CD8-positive, alpha-beta memory T cell (primary cell): ENCODE data around the gene CAMK4. TPM values are rescaled to one million over a fixed set of nuclear protein-coding genes. Genes with fewer than 3 reads are reported as not detected.

ENCODE experiments used
- CTCF ChIA-PET: fragments of 350-600 bp; sonication (Branson Sonifier 250); formaldehyde crosslinking; loops from one replicate; lab custom pipeline; 2021; ENCODE audit warnings: antibody characterized with exemption; lab: Charles Lee
- POLR2A ChIA-PET: fragments of 350-600 bp; sonication (Branson Sonifier 250); formaldehyde crosslinking; loops from one replicate; lab custom pipeline; 2021; ENCODE audit warnings: antibody characterized with exemption; lab: Charles Lee
- DNase-seq, 5 donors: peaks; one replicate each; pipeline versions ENCODE4 v3.0.0 to v3.0.0-alpha.2; 2020 to 2022; ENCODE audit warnings: mixed read lengths in 1 of 5
- H3K27ac ChIP-seq: one replicate; pipeline ENCODE4 v1.7.0; 2013; ENCODE audit warnings: low read depth, mild to moderate bottlenecking, low read length, moderate library complexity
- H3K27me3 ChIP-seq: 2 replicates; pipeline ENCODE4 v1.7.0; 2013; ENCODE audit warnings: low read length, mild to moderate bottlenecking; ENCODE audit not compliant: insufficient read depth, poor library complexity, severe bottlenecking
- H3K36me3 ChIP-seq: 2 replicates; pipeline ENCODE4 v1.7.0; 2013; ENCODE audit warnings: mild to moderate bottlenecking, low read length, moderate library complexity; ENCODE audit not compliant: insufficient read depth
- H3K4me1 ChIP-seq: 2 replicates; pipeline ENCODE4 v1.7.0; 2013; ENCODE audit warnings: mild to moderate bottlenecking, low read length, moderate library complexity; ENCODE audit not compliant: insufficient read depth
- H3K4me3 ChIP-seq: 2 replicates; pipeline ENCODE4 v1.7.0; 2013; ENCODE audit warnings: mild to moderate bottlenecking, low read length
- H3K9me3 ChIP-seq: 2 replicates; pipeline ENCODE4 v1.7.0; 2013; ENCODE audit warnings: mild to moderate bottlenecking, low read length
- H3K27ac Mint-ChIP-seq, 8 donors: one replicate each; pipeline ENCODE4 v1.8.0; 2020 to 2021; ENCODE audit warnings: mixed read lengths in 8 of 8, mild to moderate bottlenecking in 6 of 8, inconsistent platforms in 3 of 8, moderate library complexity in 3 of 8
- H3K27me3 Mint-ChIP-seq, 2 donors: one replicate each; pipeline ENCODE4 v1.8.0; 2020 to 2021; ENCODE audit warnings: mixed read lengths in 2 of 2, mild to moderate bottlenecking in 1 of 2, moderate library complexity in 1 of 2
- H3K36me3 Mint-ChIP-seq, 3 donors: one replicate each; pipeline ENCODE4 v1.8.0; 2020 to 2021; ENCODE audit warnings: mixed read lengths in 3 of 3, inconsistent platforms in 1 of 3, mild to moderate bottlenecking in 1 of 3
- H3K4me1 Mint-ChIP-seq, 3 donors: one replicate each; pipeline ENCODE4 v1.8.0; 2020 to 2021; ENCODE audit warnings: mixed read lengths in 3 of 3, inconsistent platforms in 1 of 3, mild to moderate bottlenecking in 1 of 3
- H3K4me3 Mint-ChIP-seq, 7 donors: one replicate each; pipeline ENCODE4 v1.8.0; 2020 to 2021; ENCODE audit warnings: mixed read lengths in 7 of 7, mild to moderate bottlenecking in 6 of 7, moderate library complexity in 4 of 7, inconsistent platforms in 2 of 7
- H3K9me3 Mint-ChIP-seq, 5 donors: one replicate each; pipeline ENCODE4 v1.8.0; 2020 to 2022; ENCODE audit warnings: mixed read lengths in 5 of 5, mild to moderate bottlenecking in 3 of 5, moderate library complexity in 2 of 5, inconsistent platforms in 1 of 5
- polyA plus RNA-seq: library from polyadenylated mRNA; unstranded; fragments of 300-500 nt; fragmentation: Illumina TruSeq; gene quantifications from one replicate; pipeline ENCODE4 v1.2.3, GENCODE V29; 2021
- total RNA-seq, 2 experiments: library from RNA; stranded (reverse); gene quantifications; one replicate each; pipeline ENCODE4 v1.2.3, GENCODE V29; 2021

Gene CAMK4
- total and polyA plus RNA-seq, 3 experiments from 2014 or later = 57.4 to 84.5 (median 68.7) TPM

- CTCF ChIA-PET = no interaction called here
- no peaks in the 10 kb centered on the region for H3K9me3 ChIP-seq
- Mint-ChIP-seq H3K4me1 (peaks cover 6 to 19% (median 10%) of the 10 kb centered on the region in 3 donors), H3K4me3 (no peak overlapping the region), H3K27ac (peak overlapping the region in 7 of 8 donors; percentile 8 to 72 (median 53)), H3K9me3 (no peaks in the 10 kb centered on the region), H3K36me3 (peaks cover 4 to 72% (median 8%) of the 10 kb centered on the region in 3 donors), H3K27me3 (no peaks in the 10 kb centered on the region)
- no peak for DNase-seq
- no peaks in the 10 kb centered on the region for H3K4me1 ChIP-seq
- no peak overlapping the region for H3K4me3 ChIP-seq
- POLR2A ChIA-PET = no interaction called here
- H3K27ac ChIP-seq = no peak overlapping the region
- no peaks in the 10 kb centered on the region for H3K36me3 ChIP-seq
- H3K27me3 ChIP-seq = no peaks in the 10 kb centered on the region
These were observed 248.4 kb downstream of the CAMK4 start for GRCh38 chr5:111472579-111472978.

GRCh38 chr5:111478266-111478665, 254.1 kb downstream of the CAMK4 start:
- ChIA-PET POLR2A (no interaction called here), CTCF (no interaction called here)
- Mint-ChIP-seq H3K27ac (no peak overlapping the region), H3K4me1 (peaks cover 0 to 3% (median 0%) of the 10 kb centered on the region in 3 donors), H3K27me3 (no peaks in the 10 kb centered on the region), H3K9me3 (no peaks in the 10 kb centered on the region), H3K4me3 (no peak overlapping the region), H3K36me3 (peaks cover 12 to 83% (median 15%) of the 10 kb centered on the region in 3 donors)
- DNase-seq = no peak
- Histone ChIP-seq H3K36me3 (peaks cover 28% of the 10 kb centered on the region), H3K4me3 (no peak overlapping the region), H3K4me1 (no peaks in the 10 kb centered on the region), H3K27ac (no peak overlapping the region), H3K27me3 (no peaks in the 10 kb centered on the region), H3K9me3 (no peaks in the 10 kb centered on the region)

- H3K36me3 ChIP-seq = peaks cover 31% of the 10 kb centered on the region
- H3K4me1 ChIP-seq = no peaks in the 10 kb centered on the region
- H3K9me3 Mint-ChIP-seq = no peaks in the 10 kb centered on the region
- peak overlapping the region in 2 of 8 donors; percentile 30 to 82 for H3K27ac Mint-ChIP-seq
- H3K27ac ChIP-seq = no peak overlapping the region
- peaks cover 0 to 3% (median 0%) of the 10 kb centered on the region in 3 donors for H3K4me1 Mint-ChIP-seq
- no peak overlapping the region for H3K4me3 Mint-ChIP-seq
- no peaks in the 10 kb centered on the region for H3K27me3 ChIP-seq
- peaks cover 13 to 84% (median 17%) of the 10 kb centered on the region in 3 donors for H3K36me3 Mint-ChIP-seq
- ChIA-PET CTCF (no interaction called here), POLR2A (no interaction called here)
- no peak for DNase-seq
- H3K9me3 ChIP-seq = no peaks in the 10 kb centered on the region
- H3K4me3 ChIP-seq = no peak overlapping the region
- H3K27me3 Mint-ChIP-seq = no peaks in the 10 kb centered on the region
These were observed 254.7 kb downstream of the CAMK4 start for GRCh38 chr5:111478898-111479297.

- POLR2A ChIA-PET = no interaction called here
- Histone ChIP-seq H3K36me3 (peaks cover 40% of the 10 kb centered on the region), H3K27me3 (no peaks in the 10 kb centered on the region), H3K9me3 (no peaks in the 10 kb centered on the region), H3K4me3 (no peak overlapping the region), H3K4me1 (no peaks in the 10 kb centered on the region), H3K27ac (no peak overlapping the region)
- Mint-ChIP-seq H3K27me3 (no peaks in the 10 kb centered on the region), H3K9me3 (no peaks in the 10 kb centered on the region), H3K4me1 (peaks cover 0 to 3% (median 0%) of the 10 kb centered on the region in 3 donors), H3K36me3 (peaks cover 17 to 84% (median 19%) of the 10 kb centered on the region in 3 donors), H3K27ac (peak overlapping the region in 3 of 8 donors; percentile 37 to 82 (median 61)), H3K4me3 (no peak overlapping the region)
- CTCF ChIA-PET = no interaction called here
- no peak for DNase-seq
These were observed 256.2 kb downstream of the CAMK4 start for GRCh38 chr5:111480346-111480745.

GRCh38 chr5:111486055-111486454, 261.9 kb downstream of the CAMK4 start:
- H3K27ac ChIP-seq = no peak overlapping the region
- Mint-ChIP-seq H3K27me3 (no peaks in the 10 kb centered on the region), H3K36me3 (peaks cover 19 to 75% (median 20%) of the 10 kb centered on the region in 3 donors), H3K4me1 (peaks cover 0 to 7% (median 3%) of the 10 kb centered on the region in 3 donors), H3K9me3 (no peaks in the 10 kb centered on the region), H3K27ac (peak overlapping the region in 4 of 8 donors; percentile 12 to 61 (median 42)), H3K4me3 (no peak overlapping the region)
- POLR2A ChIA-PET = no interaction called here
- no peaks in the 10 kb centered on the region for H3K9me3 ChIP-seq
- H3K4me1 ChIP-seq = no peaks in the 10 kb centered on the region
- no peak overlapping the region for H3K4me3 ChIP-seq
- peaks cover 35% of the 10 kb centered on the region for H3K36me3 ChIP-seq
- CTCF ChIA-PET = no interaction called here
- DNase-seq = no peak
- H3K27me3 ChIP-seq = no peaks in the 10 kb centered on the region

GRCh38 chr5:111486926-111487325, 262.7 kb downstream of the CAMK4 start:
- no peak for DNase-seq
- Histone ChIP-seq H3K27ac (no peak overlapping the region), H3K27me3 (no peaks in the 10 kb centered on the region), H3K4me3 (no peak overlapping the region), H3K36me3 (peaks cover 29% of the 10 kb centered on the region), H3K4me1 (no peaks in the 10 kb centered on the region), H3K9me3 (no peaks in the 10 kb centered on the region)
- ChIA-PET POLR2A (interaction anchor here (0.6 kb wide), 1 partner anchor 20 kb away, joined by 5 read pairs; no protein-coding TSS in a partner anchor), CTCF (no interaction called here)
- Mint-ChIP-seq H3K27ac (no peak overlapping the region), H3K4me3 (no peak overlapping the region), H3K9me3 (no peaks in the 10 kb centered on the region), H3K27me3 (no peaks in the 10 kb centered on the region), H3K4me1 (peaks cover 0 to 7% (median 3%) of the 10 kb centered on the region in 3 donors), H3K36me3 (peaks cover 19 to 70% (median 20%) of the 10 kb centered on the region in 3 donors)

- Histone ChIP-seq H3K27ac (no peak overlapping the region), H3K36me3 (peaks cover 21% of the 10 kb centered on the region), H3K4me3 (no peak overlapping the region), H3K4me1 (no peaks in the 10 kb centered on the region), H3K27me3 (no peaks in the 10 kb centered on the region), H3K9me3 (no peaks in the 10 kb centered on the region)
- H3K36me3 Mint-ChIP-seq = peaks cover 12 to 67% (median 20%) of the 10 kb centered on the region in 3 donors
- ChIA-PET POLR2A (no interaction called here), CTCF (no interaction called here)
- H3K4me3 Mint-ChIP-seq = no peak overlapping the region
- H3K9me3 Mint-ChIP-seq = no peaks in the 10 kb centered on the region
- H3K27me3 Mint-ChIP-seq = no peaks in the 10 kb centered on the region
- H3K27ac Mint-ChIP-seq = peak overlapping the region in 2 of 8 donors; percentile 10 to 29
- no peak for DNase-seq
- peaks cover 0 to 7% (median 3%) of the 10 kb centered on the region in 3 donors for H3K4me1 Mint-ChIP-seq
These were observed 264.2 kb downstream of the CAMK4 start for GRCh38 chr5:111488353-111488752.

- H3K36me3 ChIP-seq = no peaks in the 10 kb centered on the region
These were observed 268.8 kb downstream of the CAMK4 start for GRCh38 chr5:111493031-111493430.

More at GRCh38 chr5:111493031-111493430, 268.8 kb downstream of the CAMK4 start:
- H3K27ac Mint-ChIP-seq = peak overlapping the region in 5 of 8 donors; percentile 9 to 69 (median 16)
- H3K9me3 Mint-ChIP-seq = no peaks in the 10 kb centered on the region
- H3K4me1 ChIP-seq = no peaks in the 10 kb centered on the region
- CTCF ChIA-PET = no interaction called here
- POLR2A ChIA-PET = interaction anchor here (0.6 kb wide), 1 partner anchor 257 kb away, joined by 3 read pairs; no protein-coding TSS in a partner anchor
- no peaks in the 10 kb centered on the region for H3K27me3 Mint-ChIP-seq
- H3K36me3 Mint-ChIP-seq = peaks cover 4 to 51% (median 12%) of the 10 kb centered on the region in 3 donors
- H3K27ac ChIP-seq = no peak overlapping the region
- no peaks in the 10 kb centered on the region for H3K27me3 ChIP-seq
- H3K4me1 Mint-ChIP-seq = peaks cover 9 to 16% (median 16%) of the 10 kb centered on the region in 3 donors
- no peak overlapping the region for H3K4me3 Mint-ChIP-seq
- no peak overlapping the region for H3K4me3 ChIP-seq
- DNase-seq = no peak
- no peaks in the 10 kb centered on the region for H3K9me3 ChIP-seq
